H1 (cell line): ENCODE results near the gene SCN3B. TPM values are rescaled to one million over a fixed set of nuclear protein-coding genes. Genes with fewer than 3 reads are reported as not detected.

Experiments used
- CEBPB ChIP-seq: IDR thresholded peaks from 2 replicates; pipeline ENCODE4 v1.6.1; 2012; ENCODE audit warnings: low read depth, low read length
- CTCF ChIP-seq, 3 experiments: IDR thresholded peaks; 1 replicate in 2 of 3; 2 replicates in 1 of 3; pipeline versions ENCODE4 v1.5.1 to v1.6.1; 2011; ENCODE audit warnings: low read length in 3 of 3, mild to moderate bottlenecking in 3 of 3, inconsistent platforms in 2 of 3, low read depth in 1 of 3, moderate library complexity in 1 of 3; ENCODE audit not compliant: insufficient read depth in 1 of 3; ENCODE audit errors: control extremely low read depth in 1 of 3
- JUN ChIP-seq: IDR thresholded peaks from 2 replicates; pipeline ENCODE4 v1.6.1; 2011; ENCODE audit warnings: low read depth, mild to moderate bottlenecking, improper control_type of control experiment, low read length
- TAF7 ChIP-seq: optimal IDR thresholded peaks from 2 replicates; pipeline ENCODE3; 2011; ENCODE audit warnings: low read depth, mild to moderate bottlenecking, inconsistent platforms, low read length, moderate library complexity, borderline replicate concordance
- polyA plus RNA-seq, 7 experiments: library from polyadenylated mRNA; depleted of rRNA in 3 of 7; stranded (reverse) in 5 of 7; unstranded in 2 of 7; fragments of >200 nt in 5 of 7; fragments of 200-250 nt in 2 of 7; gene quantifications; 1 replicate in 5 of 7; 2 replicates in 1 of 7; 4 replicates in 1 of 7; pipeline versions ENCODE4 v1.2.1 to v1.2.3, GENCODE V29; 2011 to 2013; ENCODE audit warnings: missing spikeins in 2 of 7, mixed read lengths in 2 of 7
- total RNA-seq: library from RNA; stranded (reverse); fragmentation: NEBNext Ultra II Directional; extraction: Animal tissue kit (Norgen Biotek cat#: 25700); gene quantifications from 2 replicates; pipeline ENCODE4 v1.2.1, GENCODE V29; 2021
- TF ChIP-seq, protein P1 (sequence below): IDR thresholded peaks from 2 replicates; pipeline ENCODE4 v1.6.1; 2011; ENCODE audit warnings: low read length, improper control_type of control experiment

Gene SCN3B
- total and polyA plus RNA-seq, 2 of the 8 experiments (the other 6 are each of a cell fraction or from before 2014, with no cell fraction given) = 0.67 to 1.1 TPM

- TF ChIP-seq TAF7 (no peak), CTCF (IDR thresholded peaks at IDR 0.05; ENCODE audit: control extremely low read depth in 1 of 3, insufficient read depth in 1 of 3, low read depth in 1 of 3, low read length in 3 of 3) (no peak), JUN (no peak), CEBPB (no peak)
- TF ChIP-seq, protein P1, sequence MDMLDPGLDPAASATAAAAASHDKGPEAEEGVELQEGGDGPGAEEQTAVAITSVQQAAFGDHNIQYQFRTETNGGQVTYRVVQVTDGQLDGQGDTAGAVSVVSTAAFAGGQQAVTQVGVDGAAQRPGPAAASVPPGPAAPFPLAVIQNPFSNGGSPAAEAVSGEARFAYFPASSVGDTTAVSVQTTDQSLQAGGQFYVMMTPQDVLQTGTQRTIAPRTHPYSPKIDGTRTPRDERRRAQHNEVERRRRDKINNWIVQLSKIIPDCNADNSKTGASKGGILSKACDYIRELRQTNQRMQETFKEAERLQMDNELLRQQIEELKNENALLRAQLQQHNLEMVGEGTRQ = no peak
These were observed 59.5 kb downstream of the SCN3B start (continued) for GRCh38 chr11:123594921-123595320.
